ENCODE results near the gene SERINC1.

- TF ChIP-seq CTCF (conservative IDR thresholded peaks at IDR 0.05; ENCODE audit: low read depth, low read length) (no peak), EZH2 (IDR thresholded peaks at IDR 0.05; ENCODE audit: borderline replicate concordance, low read depth, low read length, poor library complexity, severe bottlenecking) (no peak)
Measured at GRCh38 chr6:122406187-122406586, 65.4 kb downstream of the SERINC1 start.
